OCI-LY1 (cell line): ENCODE data around the gene GAD1.

Experiments used
- CTCF ChIP-seq: fragments of 200-600 bp; sonication (generic), shearing (Covaris generic); IDR thresholded peaks from 2 replicates; pipeline ENCODE4 v1.5.1; 2017; ENCODE audit warnings: mild to moderate bottlenecking, antibody characterized with exemption, low read length, moderate library complexity, mixed read lengths
- EZH2 ChIP-seq: fragments of 200-600 bp; sonication (generic), shearing (Covaris generic); IDR thresholded peaks from 2 replicates; pipeline ENCODE4 v1.8.0; 2017; ENCODE audit warnings: borderline replicate concordance, mixed run types, mild to moderate bottlenecking, antibody characterized with exemption, low read length, moderate library complexity, mixed read lengths

GRCh38 chr2:170820757-170821530, 4.3 kb downstream of the GAD1 start:
- TF ChIP-seq CTCF (no peak), EZH2 (no peak)
